Loucy (cell line): ENCODE data around the gene IL18BP.

Experiments
- H2AFZ ChIP-seq: fragments of 200-600 bp; sonication (generic); 2 replicates; pipeline ENCODE4 v1.6.0; 2016; ENCODE audit warnings: antibody characterized with exemption, mild to moderate bottlenecking, low read length, moderate library complexity
- H3F3A ChIP-seq: fragments of 200-600 bp; 2 replicates; pipeline ENCODE4 v1.6.0; 2016; ENCODE audit warnings: antibody characterized with exemption, low read depth, mild to moderate bottlenecking
- H3K27me3 ChIP-seq: fragments of 200-600 bp; sonication (generic); 2 replicates; pipeline ENCODE4 v1.6.1; 2014; ENCODE audit warnings: low read length, mild to moderate bottlenecking; ENCODE audit not compliant: insufficient read depth, poor library complexity, severe bottlenecking
- H3K36me3 ChIP-seq: fragments of 200-600 bp; sonication (generic); 2 replicates; pipeline ENCODE4 v1.6.1; 2016; ENCODE audit warnings: low read length; ENCODE audit not compliant: insufficient read depth
- H3K4me1 ChIP-seq: fragments of 200-600 bp; sonication (generic); 2 replicates; pipeline ENCODE4 v1.5.1; 2014; ENCODE audit warnings: low read length, mild to moderate bottlenecking; ENCODE audit not compliant: insufficient read depth, poor library complexity, severe bottlenecking
- H3K4me2 ChIP-seq: fragments of 200-600 bp; sonication (generic); 2 replicates; pipeline ENCODE4 v1.6.0; 2014; ENCODE audit warnings: antibody characterized with exemption, low read length, low read depth, mild to moderate bottlenecking; ENCODE audit not compliant: poor library complexity, severe bottlenecking
- H3K4me3 ChIP-seq: fragments of 200-600 bp; sonication (generic); 2 replicates; pipeline ENCODE4 v1.5.1; 2014; ENCODE audit warnings: low read length, mild to moderate bottlenecking, mixed read lengths; ENCODE audit not compliant: poor library complexity, severe bottlenecking
- H3K79me2 ChIP-seq: fragments of 200-600 bp; sonication (generic); 2 replicates; pipeline ENCODE4 v1.6.1; 2014; ENCODE audit warnings: low read length; ENCODE audit not compliant: insufficient read depth
- H3K9ac ChIP-seq: fragments of 200-600 bp; sonication (generic); 2 replicates; pipeline ENCODE4 v1.6.0; 2014; ENCODE audit warnings: mild to moderate bottlenecking, low read depth, low read length, moderate library complexity; ENCODE audit not compliant: poor library complexity, severe bottlenecking
- H3K9me2 ChIP-seq: fragments of 200-600 bp; sonication (generic); replicated peaks from 2 replicates; pipeline ENCODE4 v1.6.1; 2016; ENCODE audit warnings: low read depth, low read length, mixed read lengths
- H3K9me3 ChIP-seq: fragments of 200-600 bp; sonication (generic); 2 replicates; pipeline ENCODE4 v1.6.1; 2014; ENCODE audit warnings: mild to moderate bottlenecking, antibody characterized with exemption, low read length, low read depth; ENCODE audit not compliant: insufficient read depth
- H4K20me1 ChIP-seq: fragments of 200-600 bp; sonication (generic); 2 replicates; pipeline ENCODE4 v1.6.0; 2014; ENCODE audit warnings: antibody characterized with exemption, low read length, mild to moderate bottlenecking; ENCODE audit not compliant: insufficient read depth, poor library complexity, severe bottlenecking
- CTCF ChIP-seq: fragments of 200-600 bp; sonication (generic); conservative IDR thresholded peaks from 2 replicates; pipeline ENCODE4 v1.5.1; 2014; ENCODE audit warnings: mild to moderate bottlenecking, antibody characterized with exemption, low read length
- EZH2phosphoT487 ChIP-seq: fragments of 200-600 bp; IDR thresholded peaks from 2 replicates; pipeline ENCODE4 v1.6.1; 2018; ENCODE audit warnings: antibody characterized with exemption, mild to moderate bottlenecking, moderate library complexity, borderline replicate concordance

IL18BP gene

GRCh38 chr11:72000202-72000867, 1.6 kb downstream of the IL18BP start:
- H3F3A ChIP-seq = no peaks in the 10 kb centered on the region
- H3K36me3 ChIP-seq = peaks cover 49% of the 10 kb centered on the region; the same call in 1 of the 2 replicates
- H3K4me2 ChIP-seq = no peak overlapping the region
- H3K27me3 ChIP-seq = no peaks in the 10 kb centered on the region
- H3K4me1 ChIP-seq = peaks cover 7% of the 10 kb centered on the region
- no peak overlapping the region for H3K9ac ChIP-seq
- no peak overlapping the region for H2AFZ ChIP-seq
- no peaks in the 10 kb centered on the region for H3K9me3 ChIP-seq
- TF ChIP-seq EZH2phosphoT487 (no peak), CTCF (no peak)
- H4K20me1 ChIP-seq = no peaks in the 10 kb centered on the region
- H3K9me2 ChIP-seq = no peaks in the 10 kb centered on the region
- H3K4me3 ChIP-seq = no peak overlapping the region
- H3K79me2 ChIP-seq = no peaks in the 10 kb centered on the region

- no peaks in the 10 kb centered on the region for H3F3A ChIP-seq
- H3K79me2 ChIP-seq = no peaks in the 10 kb centered on the region
- H3K36me3 ChIP-seq = peaks cover 58% of the 10 kb centered on the region; the same call in 1 of the 2 replicates
Measured at GRCh38 chr11:72001285-72001684, 2.6 kb downstream of the IL18BP start.

GRCh38 chr11:72001834-72002591, 3.3 kb downstream of the IL18BP start:
- Histone ChIP-seq H3K4me2 (no peak overlapping the region), H3K9ac (no peak overlapping the region), H2AFZ (no peak overlapping the region), H3K9me3 (no peaks in the 10 kb centered on the region), H3K36me3 (peaks cover 66% of the 10 kb centered on the region; the same call in 1 of the 2 replicates), H3F3A (no peaks in the 10 kb centered on the region), H3K4me3 (no peak overlapping the region), H4K20me1 (no peaks in the 10 kb centered on the region), H3K9me2 (no peaks in the 10 kb centered on the region), H3K27me3 (no peaks in the 10 kb centered on the region), H3K79me2 (no peaks in the 10 kb centered on the region), H3K4me1 (peaks cover 7% of the 10 kb centered on the region)
- TF ChIP-seq EZH2phosphoT487 = no peak

More at GRCh38 chr11:72001285-72001684, 2.6 kb downstream of the IL18BP start:
- Histone ChIP-seq H3K27me3 (no peaks in the 10 kb centered on the region), H3K4me1 (peaks cover 7% of the 10 kb centered on the region), H3K9me2 (no peaks in the 10 kb centered on the region), H3K4me2 (no peak overlapping the region), H2AFZ (no peak overlapping the region), H4K20me1 (no peaks in the 10 kb centered on the region), H3K9ac (no peak overlapping the region), H3K9me3 (no peaks in the 10 kb centered on the region), H3K4me3 (no peak overlapping the region)
- no peak for TF ChIP-seq CTCF
- no peak for TF ChIP-seq EZH2phosphoT487
